OCI-LY3 (cell line): ENCODE measurements around the gene PTPRM.

Source experiments
- H2AFZ ChIP-seq: fragments of 200-600, 300-600 bp; shearing (Covaris generic); 2 replicates; pipeline ENCODE4 v1.6.0; 2014; ENCODE audit warnings: antibody characterized with exemption, low read depth, low read length
- H3K27ac ChIP-seq: fragments of 200-600, 300-600 bp; sonication (generic); 2 replicates; pipeline ENCODE4 v1.5.1; 2014; ENCODE audit warnings: mild to moderate bottlenecking, low read length, moderate library complexity, mixed read lengths
- H3K27me3 ChIP-seq: fragments of 200-600, 300-600 bp; sonication (generic); 2 replicates; pipeline ENCODE4 v1.6.1; 2014; ENCODE audit warnings: low read depth, low read length, mixed read lengths
- H3K36me3 ChIP-seq: fragments of 200-600, 300-600 bp; sonication (generic); replicated peaks from 2 replicates; pipeline ENCODE3; 2014; ENCODE audit warnings: low read depth, low read length, mixed read lengths
- H3K4me1 ChIP-seq: fragments of 300-600, 200-600 bp; sonication (generic); 2 replicates; pipeline ENCODE4 v1.6.1; 2014; ENCODE audit warnings: low read length, mixed read lengths
- H3K4me2 ChIP-seq: fragments of 200-600, 300-600 bp; sonication (generic); 2 replicates; pipeline ENCODE4 v1.6.1; 2014; ENCODE audit warnings: low read length, mixed read lengths
- H3K4me3 ChIP-seq: fragments of 300-600, 200-600 bp; sonication (generic); 2 replicates; pipeline ENCODE4 v1.5.1; 2014; ENCODE audit warnings: antibody characterized with exemption, mild to moderate bottlenecking, low read length, moderate library complexity
- H3K79me2 ChIP-seq: fragments of 300-600, 200-600 bp; shearing (Covaris generic); 2 replicates; pipeline ENCODE4 v1.6.1; 2014; ENCODE audit warnings: mild to moderate bottlenecking, low read length, mixed read lengths
- H3K9ac ChIP-seq: fragments of 300-600, 200-600 bp; shearing (Covaris generic); 2 replicates; pipeline ENCODE4 v1.6.0; 2014; ENCODE audit warnings: mild to moderate bottlenecking, low read length, moderate library complexity
- H3K9me3 ChIP-seq: fragments of 200-600, 300-600 bp; shearing (Covaris generic); 2 replicates; pipeline ENCODE4 v1.6.1; 2014; ENCODE audit warnings: low read length, mixed read lengths; ENCODE audit not compliant: insufficient read depth
- H4K20me1 ChIP-seq: fragments of 200-600, 300-600 bp; sonication (generic); 2 replicates; pipeline ENCODE4 v1.6.1; 2016; ENCODE audit warnings: low read length, mixed read lengths; ENCODE audit not compliant: insufficient read depth
- CTCF ChIP-seq: fragments of 200-600, 300-600 bp; sonication (generic); IDR thresholded peaks from 2 replicates; pipeline ENCODE4 v1.5.1; 2014; ENCODE audit warnings: antibody characterized with exemption, low read length, low read depth
- EZH2phosphoT487 ChIP-seq: fragments of 200-600 bp; shearing (Covaris generic); IDR thresholded peaks from 2 replicates; pipeline ENCODE4 v1.6.1; 2018; ENCODE audit warnings: antibody characterized with exemption, mixed run types, low read depth

Gene PTPRM

DNA sequence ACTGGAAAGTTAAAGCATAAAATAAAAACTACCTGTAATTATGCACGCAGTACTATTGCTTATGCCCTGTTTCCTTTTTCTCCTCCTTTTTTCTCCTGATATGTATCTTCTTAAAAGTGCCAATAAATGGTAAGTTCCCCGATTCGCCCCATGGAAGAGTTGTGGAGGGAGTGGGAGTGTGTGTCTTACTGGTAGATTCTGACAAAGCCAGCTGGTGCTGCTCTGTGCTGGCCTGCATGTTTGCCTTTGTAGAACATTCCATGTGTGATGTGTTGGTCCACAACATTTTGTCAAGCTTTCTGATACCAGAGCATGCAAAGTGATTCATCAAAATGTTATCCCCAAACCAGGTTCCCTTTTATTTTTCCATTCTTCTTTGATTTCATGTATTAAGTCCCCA lies 685.3 kb downstream of the PTPRM start:
- no peak overlapping the region for H2AFZ ChIP-seq
- TF ChIP-seq CTCF: no peak
- TF ChIP-seq EZH2phosphoT487: no peak
- no peak overlapping the region for H3K9ac ChIP-seq
- H3K36me3 ChIP-seq: no peaks in the 10 kb centered on the region
- peaks cover 16% of the 10 kb centered on the region for H3K27me3 ChIP-seq
- H4K20me1 ChIP-seq: no peaks in the 10 kb centered on the region
- H3K4me1 ChIP-seq: no peaks in the 10 kb centered on the region
- no peak overlapping the region for H3K4me3 ChIP-seq
- H3K79me2 ChIP-seq: no peaks in the 10 kb centered on the region
- H3K27ac ChIP-seq: no peak overlapping the region
- H3K4me2 ChIP-seq: no peak overlapping the region
- H3K9me3 ChIP-seq: no peaks in the 10 kb centered on the region

DNA sequence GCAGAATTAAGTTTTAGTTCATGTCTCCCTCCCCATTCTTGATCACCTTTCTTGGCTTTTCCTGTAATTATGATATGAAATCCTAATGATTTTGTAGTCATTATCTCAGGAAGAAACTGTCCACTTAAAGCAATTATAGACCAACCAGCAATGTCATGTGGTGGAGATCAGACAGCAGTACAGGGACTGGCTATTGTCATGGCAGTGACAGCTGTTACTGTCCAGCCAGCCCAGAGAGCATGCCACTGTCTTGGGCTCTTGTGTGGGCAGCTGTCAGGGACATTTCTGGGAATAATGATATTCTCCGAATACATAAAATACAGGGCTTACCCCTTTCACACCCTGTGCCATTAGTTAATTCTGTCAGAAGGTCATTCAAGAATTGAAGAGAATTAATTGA lies 686.8 kb downstream of the PTPRM start:
- H3K4me3 ChIP-seq: no peak overlapping the region
- no peaks in the 10 kb centered on the region for H4K20me1 ChIP-seq
- no peak overlapping the region for H3K9ac ChIP-seq
- no peak overlapping the region for H3K27ac ChIP-seq
- no peak overlapping the region for H3K4me2 ChIP-seq
- H3K9me3 ChIP-seq: no peaks in the 10 kb centered on the region
- H2AFZ ChIP-seq: no peak overlapping the region
- H3K4me1 ChIP-seq: no peaks in the 10 kb centered on the region
- H3K27me3 ChIP-seq: peaks cover 19% of the 10 kb centered on the region
- H3K36me3 ChIP-seq: no peaks in the 10 kb centered on the region
- H3K79me2 ChIP-seq: no peaks in the 10 kb centered on the region
- TF ChIP-seq CTCF: no peak
- TF ChIP-seq EZH2phosphoT487: no peak

GRCh38 chr18:8254654-8255053 lies 687.5 kb downstream of the PTPRM start:
- Histone ChIP-seq H3K9ac (no peak overlapping the region), H3K36me3 (no peaks in the 10 kb centered on the region), H3K27ac (no peak overlapping the region), H3K4me2 (no peak overlapping the region), H3K79me2 (no peaks in the 10 kb centered on the region), H3K9me3 (no peaks in the 10 kb centered on the region), H3K27me3 (peaks cover 19% of the 10 kb centered on the region), H3K4me3 (no peak overlapping the region), H3K4me1 (no peaks in the 10 kb centered on the region), H2AFZ (no peak overlapping the region), H4K20me1 (no peaks in the 10 kb centered on the region)
- TF ChIP-seq EZH2phosphoT487 (no peak), CTCF (no peak)

GRCh38 chr18:8257851-8258434 lies 690.8 kb downstream of the PTPRM start:
- Histone ChIP-seq H3K4me2 (no peak overlapping the region), H2AFZ (no peak overlapping the region), H4K20me1 (no peaks in the 10 kb centered on the region)

More at GRCh38 chr18:8257851-8258434, 690.8 kb downstream of the PTPRM start:
- H3K27me3 ChIP-seq: peaks cover 11% of the 10 kb centered on the region
- no peak overlapping the region for H3K4me3 ChIP-seq
- TF ChIP-seq EZH2phosphoT487 (no peak), CTCF (no peak)
- H3K9me3 ChIP-seq: no peaks in the 10 kb centered on the region
- no peak overlapping the region for H3K9ac ChIP-seq
- H3K36me3 ChIP-seq: no peaks in the 10 kb centered on the region
- peaks cover 7% of the 10 kb centered on the region for H3K4me1 ChIP-seq
- H3K79me2 ChIP-seq: no peaks in the 10 kb centered on the region
- no peak overlapping the region for H3K27ac ChIP-seq
